HCT116 (cell line): ENCODE measurements around the gene KCTD1. TPM values are rescaled to one million over a fixed set of nuclear protein-coding genes. Genes with fewer than 3 reads are reported as not detected.
A peak's percentile ranks its signal among the peaks of the same experiment; 100 is the strongest.

Experiments used
- ATAC-seq: fragments of 200-7000 bp; cut with Tn5 transposase; 2 replicates; pipeline ENCODE4 v1.9.1; 2020; ENCODE audit warnings: mild to moderate bottlenecking, moderate library complexity
- BruUV-seq: library from RNA; stranded (reverse); fragments of 400-500 nt; replicated peaks from 2 replicates; lab custom pipeline; 2021; lab: Mats Ljungman, UMichigan
- CTCF ChIA-PET: fragments of 300-600 bp; sonication (Branson Sonifier 250); formaldehyde crosslinking; loops from one replicate; lab custom pipeline; 2021; ENCODE audit warnings: antibody characterized with exemption; lab: Charles Lee
- POLR2A ChIA-PET: fragments of 300-600, 350-600 bp; sonication (Branson Sonifier 250); formaldehyde crosslinking; loops from one replicate; lab custom pipeline; 2021; ENCODE audit warnings: antibody characterized with exemption; lab: Charles Lee
- RAD21 ChIA-PET, 2 experiments: fragments of 300-600 bp; sonication (Branson Sonifier 250); formaldehyde crosslinking; loops; one replicate each; lab custom pipeline; 2023; ENCODE audit warnings: low total read pairs in 2 of 2; ENCODE audit not compliant: uncharacterized antibody in 2 of 2, unreplicated experiment in 2 of 2, low non-redundant PET in 1 of 2; lab: Charles Lee
- DNase-seq: peaks from one replicate; pipeline ENCODE4 v3.0.0-alpha.2; 2010; ENCODE audit warnings: low read depth, low spot score
- H2AFZ ChIP-seq: fragments of 200-600 bp; shearing (Covaris generic), sonication (generic); 2 replicates; pipeline ENCODE4 v1.6.1; 2017; ENCODE audit warnings: low read depth, mixed run types, mixed read lengths, antibody characterized with exemption, low read length; ENCODE audit not compliant: poor library complexity, severe bottlenecking
- H3K27ac ChIP-seq: 2 replicates; pipeline ENCODE4 v1.5.1; 2012; ENCODE audit warnings: low read depth, low read length
- H3K27me3 ChIP-seq: fragments of 200-600 bp; sonication (generic); 2 replicates; pipeline ENCODE4 v1.6.1; 2016; ENCODE audit warnings: mixed run types, low read length, mixed read lengths; ENCODE audit not compliant: insufficient read depth
- H3K36me3 ChIP-seq, 2 experiments: fragments of 200-500 bp in 1 of 2; fragments of 200-600 bp in 1 of 2; sonication (Bioruptor generic) in 1 of 2; sonication (generic) in 1 of 2; 2 replicates each; pipeline versions ENCODE4 v1.5.1 to v1.6.1; 2014 to 2016; ENCODE audit warnings: low read length in 2 of 2, inconsistent platforms in 1 of 2, mixed read lengths in 1 of 2, mixed run types in 1 of 2; ENCODE audit not compliant: insufficient read depth in 2 of 2, control insufficient read depth in 1 of 2
- H3K4me1 ChIP-seq, 2 experiments: fragments of 200-600 bp in 1 of 2; sonication (generic) in 1 of 2; 2 replicates each; pipeline versions ENCODE4 v1.5.1 to v1.6.1; 2012 to 2017; ENCODE audit warnings: low read length in 2 of 2, inconsistent platforms in 1 of 2, mild to moderate bottlenecking in 1 of 2, mixed read lengths in 1 of 2, mixed run types in 1 of 2, moderate library complexity in 1 of 2; ENCODE audit not compliant: insufficient read depth in 2 of 2, control insufficient read depth in 1 of 2
- H3K4me2 ChIP-seq: fragments of 200-600 bp; sonication (generic); 2 replicates; pipeline ENCODE4 v1.6.1; 2017; ENCODE audit warnings: mixed run types, low read length, mixed read lengths
- H3K4me3 ChIP-seq, 2 experiments: fragments of 200-600 bp in 1 of 2; sonication (generic) in 1 of 2; replicated peaks in 1 of 2; 2 replicates each; pipeline ENCODE4 v1.5.1; 2011 to 2016; ENCODE audit warnings: low read length in 2 of 2, control low read depth in 1 of 2, low read depth in 1 of 2, mild to moderate bottlenecking in 1 of 2, mixed read lengths in 1 of 2, mixed run types in 1 of 2
- H3K79me2 ChIP-seq: fragments of 200-600 bp; sonication (generic); 2 replicates; pipeline ENCODE4 v1.6.1; 2017; ENCODE audit warnings: mild to moderate bottlenecking, mixed run types, low read length, moderate library complexity, mixed read lengths; ENCODE audit not compliant: insufficient read depth
- H3K9ac ChIP-seq: fragments of 200-600 bp; sonication (generic); 2 replicates; pipeline ENCODE4 v1.6.1; 2016; ENCODE audit warnings: low read length, mixed read lengths
- H3K9me2 ChIP-seq: fragments of 200-600 bp; sonication (generic), shearing (Covaris generic); 2 replicates; pipeline ENCODE4 v1.6.1; 2017; ENCODE audit warnings: mixed run types, mild to moderate bottlenecking, moderate library complexity; ENCODE audit not compliant: insufficient read depth
- H3K9me3 ChIP-seq, 2 experiments: fragments of 200-500 bp in 1 of 2; fragments of 200-600 bp in 1 of 2; sonication (Bioruptor generic) in 1 of 2; sonication (generic) in 1 of 2; 2 replicates each; pipeline ENCODE4 v1.6.1; 2014 to 2017; ENCODE audit warnings: low read length in 2 of 2, mixed read lengths in 2 of 2, inconsistent platforms in 1 of 2, low read depth in 1 of 2, mild to moderate bottlenecking in 1 of 2, mixed run types in 1 of 2, moderate library complexity in 1 of 2; ENCODE audit not compliant: control insufficient read depth in 1 of 2, insufficient read depth in 1 of 2
- H4K20me1 ChIP-seq: fragments of 200-600 bp; sonication (generic), shearing (Covaris generic); 2 replicates; pipeline ENCODE4 v1.6.1; 2017; ENCODE audit warnings: mixed run types, mild to moderate bottlenecking, moderate library complexity; ENCODE audit not compliant: insufficient read depth
- ATF3 ChIP-seq: IDR thresholded peaks from 2 replicates; pipeline ENCODE4 v1.6.1; 2012
- CBX3 ChIP-seq: IDR thresholded peaks from 2 replicates; pipeline ENCODE4 v1.6.1; 2012; ENCODE audit warnings: low read depth
- CEBPB ChIP-seq: IDR thresholded peaks from 2 replicates; pipeline ENCODE4 v1.6.1; 2012; ENCODE audit warnings: low read depth
- EZH2 ChIP-seq: fragments of 200-600 bp; sonication (generic); IDR thresholded peaks from 2 replicates; pipeline ENCODE4 v1.6.1; 2017; ENCODE audit warnings: antibody characterized with exemption, mixed run types
- EZH2phosphoT487 ChIP-seq: fragments of 200-600 bp; IDR thresholded peaks from 2 replicates; pipeline ENCODE4 v1.6.1; 2018; ENCODE audit warnings: antibody characterized with exemption, borderline replicate concordance
- FOSL1 ChIP-seq: IDR thresholded peaks from 2 replicates; pipeline ENCODE4 v1.6.1; 2012; ENCODE audit warnings: low read depth
- JUND ChIP-seq: IDR thresholded peaks from 2 replicates; pipeline ENCODE4 v1.6.1; 2012
- MAX ChIP-seq: IDR thresholded peaks from 2 replicates; pipeline ENCODE4 v1.6.1; 2012
- POLR2A ChIP-seq: IDR thresholded peaks from 2 replicates; pipeline ENCODE4 v1.7.0; 2011; ENCODE audit warnings: borderline replicate concordance; ENCODE audit not compliant: insufficient read depth, insufficient read length; ENCODE audit errors: extremely low read depth
- POLR2AphosphoS5 ChIP-seq: IDR thresholded peaks from 2 replicates; pipeline ENCODE4 v1.6.1; 2011; ENCODE audit warnings: mild to moderate bottlenecking, low read depth, low read length, moderate library complexity
- TCF7L2 ChIP-seq: IDR thresholded peaks from 2 replicates; pipeline ENCODE4 v1.7.0; 2011; ENCODE audit warnings: borderline replicate concordance, inconsistent platforms; ENCODE audit not compliant: insufficient read depth, insufficient read length; ENCODE audit errors: extremely low read depth
- ZFX ChIP-seq: fragments of 450-650 bp; IDR thresholded peaks from 2 replicates; pipeline ENCODE4 v1.6.1; 2017
- intact Hi-C: fragments of 100-400 bp; cut with micrococcal nuclease; formaldehyde crosslinking; loops from 2 replicates; pipeline ENCODE4 v1.10.0; 2022
- total RNA-seq: library from RNA; stranded (reverse); gene quantifications from one replicate; pipeline ENCODE4 v1.2.1, GENCODE V29; 2021; ENCODE audit not compliant: unreplicated experiment

The KCTD1 gene
- total RNA-seq, 1 experiment from 2014 or later = 16.8 TPM

- no peak overlapping the region; the same call in 1 of the 2 replicates for H3K4me2 ChIP-seq
- peak overlapping the region; percentile 17 for H2AFZ ChIP-seq
- H3K4me1 ChIP-seq = peaks cover 3 to 10% of the 10 kb centered on the region in 2 experiments; a peak in 1 of 4 replicates
- CTCF ChIA-PET = interaction anchor here (1.2 kb wide), 1 partner anchor 13 kb away, joined by 3 read pairs; no protein-coding TSS in a partner anchor
- DNase-seq (no peak), ATAC-seq (peak; percentile 38; the same call in 1 of the 2 replicates)
- TF ChIP-seq POLR2A (no peak), ZFX (no peak), CEBPB (no peak), POLR2AphosphoS5 (no peak), EZH2 (no peak), MAX (no peak), ATF3 (no peak), EZH2phosphoT487 (no peak), JUND (no peak), TCF7L2 (no peak), FOSL1 (no peak), CBX3 (no peak)
- BruUV-seq = no TSS peak
- no peaks in the 10 kb centered on the region for H3K9me2 ChIP-seq
- intact Hi-C loops = no loop called here
- H3K36me3 ChIP-seq = no peaks in the 10 kb centered on the region
- POLR2A ChIA-PET = no interaction called here
- no peaks in the 10 kb centered on the region for H4K20me1 ChIP-seq
- H3K27ac ChIP-seq = no peak overlapping the region
- H3K9ac ChIP-seq = no peak overlapping the region
- no peaks in the 10 kb centered on the region for H3K9me3 ChIP-seq
- RAD21 ChIA-PET = no interaction called here
- no peak overlapping the region for H3K4me3 ChIP-seq
- H3K27me3 ChIP-seq = no peaks in the 10 kb centered on the region
- no peaks in the 10 kb centered on the region for H3K79me2 ChIP-seq
Measured at GRCh38 chr18:26555804-26556553, 7.6 kb upstream of the KCTD1 start.
